PFSK-1 (cell line): Measurements from ENCODE around the gene NSMCE1.

Experiments
- FOXP2 ChIP-seq: optimal IDR thresholded peaks from 2 replicates; pipeline ENCODE3; 2011; ENCODE audit warnings: borderline replicate concordance, control low read depth, inconsistent platforms; ENCODE audit not compliant: insufficient read depth; ENCODE audit errors: extremely low read length, extremely low read depth
- POLR2AphosphoS5 ChIP-seq: IDR thresholded peaks from 2 replicates; pipeline ENCODE4 v1.6.1; 2012; ENCODE audit warnings: low read depth, mild to moderate bottlenecking, control low read depth, low read length, moderate library complexity
- REST ChIP-seq, 2 experiments: IDR thresholded peaks; 2 replicates each; pipeline versions ENCODE4 v1.6.1 to v1.8.0; 2011 to 2012; ENCODE audit warnings: low read depth in 2 of 2, low read length in 2 of 2, control low read depth in 1 of 2, inconsistent platforms in 1 of 2, mild to moderate bottlenecking in 1 of 2, moderate library complexity in 1 of 2; ENCODE audit not compliant: insufficient read depth in 1 of 2
- SIN3A ChIP-seq: IDR thresholded peaks from 2 replicates; pipeline ENCODE4 v1.6.1; 2012; ENCODE audit warnings: mild to moderate bottlenecking, low read length, moderate library complexity, borderline replicate concordance; ENCODE audit not compliant: insufficient read depth
- TAF1 ChIP-seq: IDR thresholded peaks from 2 replicates; pipeline ENCODE4 v1.6.1; 2012; ENCODE audit warnings: low read length, control low read depth, borderline replicate concordance; ENCODE audit not compliant: insufficient read depth

NSMCE1 gene

GRCh38 chr16:27287051-27287811 lies 18.7 kb upstream of the NSMCE1 start:
- TF ChIP-seq REST (IDR thresholded peaks at IDR 0.05; ENCODE audit: insufficient read depth in 1 of 2, low read depth in 2 of 2, low read length in 2 of 2) = no peak
- TF ChIP-seq SIN3A = no peak
- TF ChIP-seq FOXP2 = no peak

GRCh38 chr16:27286451-27286850 lies 17.9 kb upstream of the NSMCE1 start:
- TF ChIP-seq FOXP2 (no peak), REST (IDR thresholded peaks at IDR 0.05; ENCODE audit: insufficient read depth in 1 of 2, low read depth in 2 of 2, low read length in 2 of 2) (peak in 1 of 2 experiments; percentile 17; a peak in 1 of 4 replicates), SIN3A (no peak)

GRCh38 chr16:27285676-27286196 lies 17.2 kb upstream of the NSMCE1 start:
- TF ChIP-seq FOXP2 (no peak), POLR2AphosphoS5 (no peak), TAF1 (no peak), REST (IDR thresholded peaks at IDR 0.05; ENCODE audit: insufficient read depth in 1 of 2, low read depth in 2 of 2, low read length in 2 of 2) (no peak), SIN3A (no peak)

- no peak for TF ChIP-seq POLR2AphosphoS5
These were observed 16.5 kb upstream of the NSMCE1 start for GRCh38 chr16:27284865-27285675.

- no peak for TF ChIP-seq SIN3A
- no peak for TF ChIP-seq FOXP2
- TF ChIP-seq POLR2AphosphoS5 = no peak
- no peak for TF ChIP-seq TAF1
- TF ChIP-seq REST (IDR thresholded peaks at IDR 0.05; ENCODE audit: insufficient read depth in 1 of 2, low read depth in 2 of 2, low read length in 2 of 2) = no peak
These were observed 12.7 kb upstream of the NSMCE1 start for GRCh38 chr16:27281243-27281642.
